ENCODE results near the gene APLP1.
"Not testable (repeated sequence)": the region's sequence is repeated elsewhere in the genome, so short reads cannot be mapped to it uniquely, and the experiment has no call there.

The APLP1 gene

GRCh38 chr19:35901854-35902661 is 33.7 kb downstream of the APLP1 start, which contains the start of gene HCST:
HCST (plus strand) TSS chr19:35902529; CDS start chr19:35902594, 65 bp downstream.
- in situ Hi-C loops (cut with HindIII; ENCODE audit: low sequenced_read_pairs) = loop anchor here (10.0 kb wide), 1 partner anchor 67 kb away; no protein-coding TSS in a partner anchor

GRCh38 chr19:35902870-35903475 is 34.6 kb downstream of the APLP1 start:
- in situ Hi-C loops (cut with HindIII; ENCODE audit: low sequenced_read_pairs) = loop anchor here (10.0 kb wide), 1 partner anchor 68 kb away; no protein-coding TSS in a partner anchor

DNA sequence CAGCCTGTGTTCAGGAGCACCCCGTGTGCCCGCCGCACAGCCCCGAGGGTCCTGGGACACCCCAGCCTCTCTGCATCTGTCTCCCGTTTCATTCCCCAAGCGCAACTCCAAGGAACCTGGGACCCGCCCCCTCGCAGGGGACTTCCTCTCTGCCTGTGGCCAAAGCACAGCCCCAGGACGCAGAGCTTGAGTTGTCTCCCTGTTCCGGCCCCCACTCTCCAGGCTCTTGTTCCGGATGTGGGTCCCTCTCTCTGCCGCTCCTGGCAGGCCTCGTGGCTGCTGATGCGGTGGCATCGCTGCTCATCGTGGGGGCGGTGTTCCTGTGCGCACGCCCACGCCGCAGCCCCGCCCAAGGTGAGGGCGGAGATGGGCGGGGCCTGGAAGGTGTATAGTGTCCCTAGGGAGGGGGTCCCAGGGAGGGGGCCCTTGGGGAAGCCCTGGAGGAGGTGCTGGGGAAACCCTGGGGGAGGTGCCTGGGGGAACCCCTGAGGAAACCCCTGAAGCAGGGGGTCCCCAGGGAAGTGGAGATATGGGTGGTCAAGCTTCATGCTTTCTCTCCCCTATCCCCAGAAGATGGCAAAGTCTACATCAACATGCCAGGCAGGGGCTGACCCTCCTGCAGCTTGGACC is 35.3 kb downstream of the APLP1 start:
- in situ Hi-C loops (cut with HindIII; ENCODE audit: low sequenced_read_pairs) = loop anchor here (10.0 kb wide), 1 partner anchor 69 kb away; no protein-coding TSS in a partner anchor

- in situ Hi-C loops (cut with HindIII; ENCODE audit: low sequenced_read_pairs) = loop anchor here (10.0 kb wide), 1 partner anchor 70 kb away; no protein-coding TSS in a partner anchor
Measured at GRCh38 chr19:35904311-35905068, 36.1 kb downstream of the APLP1 start.

DNA sequence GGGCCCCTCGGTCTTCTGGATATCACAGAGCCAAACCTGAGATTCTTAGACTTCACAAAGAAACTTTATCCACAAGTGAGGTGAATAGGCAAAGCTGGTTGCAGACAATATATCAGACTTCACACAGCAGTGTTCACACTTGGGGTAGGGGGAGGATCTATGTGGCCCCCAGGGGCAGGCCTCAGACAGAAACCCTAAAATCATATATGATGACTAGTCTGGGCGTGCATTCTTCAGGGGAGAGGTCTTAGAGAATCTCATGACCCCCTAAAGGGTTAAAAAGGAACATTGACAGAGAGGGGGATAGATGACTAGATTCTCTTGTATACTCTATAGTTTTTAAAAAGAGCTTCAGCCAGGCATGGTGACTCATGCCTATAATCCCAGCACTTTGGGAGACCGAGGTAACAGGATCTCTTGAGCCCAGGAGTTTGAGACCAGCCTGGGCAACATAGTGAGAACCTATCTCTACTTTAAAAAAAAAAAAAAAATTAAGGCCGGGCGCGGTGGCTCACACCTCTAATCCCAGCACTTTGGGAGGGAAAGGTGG is 36.9 kb downstream of the APLP1 start:
- in situ Hi-C loops (cut with HindIII; ENCODE audit: low sequenced_read_pairs) = loop anchor here (10.0 kb wide), 1 partner anchor 70 kb away; no protein-coding TSS in a partner anchor

GRCh38 chr19:35907377-35907745 is 39.0 kb downstream of the APLP1 start:
- in situ Hi-C loops (cut with HindIII; ENCODE audit: low sequenced_read_pairs) = loop anchor here (10.0 kb wide), 1 partner anchor 73 kb away; no protein-coding TSS in a partner anchor

GRCh38 chr19:35908010-35908441 is 39.7 kb downstream of the APLP1 start, which contains the start of gene TYROBP:
TYROBP (minus strand) TSS chr19:35908295; CDS start chr19:35908228, 67 bp downstream.
- in situ Hi-C loops (cut with HindIII; ENCODE audit: low sequenced_read_pairs) = loop anchor here (10.0 kb wide), 1 partner anchor 73 kb away; no protein-coding TSS in a partner anchor

DNA sequence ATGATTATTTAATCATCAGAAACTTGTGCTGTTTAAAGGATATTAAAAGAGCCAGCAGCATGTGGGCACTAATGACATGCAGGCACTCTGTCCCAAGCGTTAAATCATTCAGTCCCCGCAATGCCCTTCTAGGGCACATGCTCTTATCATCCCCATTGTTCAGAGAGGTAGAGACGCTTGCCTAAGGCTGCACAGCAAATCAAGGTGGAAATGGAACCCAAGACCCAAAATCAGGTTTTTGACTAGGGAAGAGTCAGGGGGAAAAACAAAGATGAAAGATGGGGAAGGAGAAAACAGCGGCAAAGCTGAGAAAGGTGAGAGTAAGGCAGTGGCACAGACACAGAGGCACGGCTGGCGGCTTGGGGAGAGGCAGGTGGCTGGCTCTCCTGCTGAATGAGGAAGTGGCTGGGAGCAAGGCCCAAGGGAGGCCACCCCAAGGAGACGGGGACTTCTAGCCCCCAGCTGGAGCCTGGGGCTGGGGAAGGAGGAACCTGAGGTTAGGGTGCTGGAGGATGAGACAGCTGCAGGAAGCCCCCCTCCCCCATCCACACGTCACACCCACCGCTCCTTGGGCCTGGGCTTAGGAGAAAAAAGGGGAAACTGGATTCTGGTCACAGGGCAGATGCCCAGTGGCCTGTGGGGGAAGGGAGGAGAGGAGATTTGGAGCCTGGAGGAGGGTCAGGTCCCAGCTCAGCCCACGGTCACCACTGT is 40.8 kb downstream of the APLP1 start:
- in situ Hi-C loops (cut with HindIII; ENCODE audit: low sequenced_read_pairs) = loop anchor here (10.0 kb wide), 1 partner anchor 74 kb away; no protein-coding TSS in a partner anchor

DNA sequence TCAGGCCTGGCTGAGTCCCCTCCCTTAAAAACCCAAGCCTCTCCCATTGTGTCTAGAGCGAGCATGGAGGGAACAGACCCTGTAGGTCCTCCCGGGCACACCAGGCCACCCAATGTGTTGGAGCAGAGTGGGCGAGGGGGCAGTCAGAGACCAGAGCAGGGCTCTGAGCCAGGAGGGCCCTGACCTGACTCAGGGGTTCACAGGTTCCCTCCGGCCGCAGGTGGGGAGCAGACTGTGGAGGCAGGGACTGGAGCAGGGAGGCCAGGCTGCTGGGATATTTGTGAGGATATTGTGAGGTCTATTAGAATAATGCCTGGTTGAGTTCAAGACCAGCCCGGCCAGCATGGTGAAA is 41.3 kb downstream of the APLP1 start:
- in situ Hi-C loops (cut with HindIII; ENCODE audit: low sequenced_read_pairs) = loop anchor here (10.0 kb wide), 1 partner anchor 75 kb away; no protein-coding TSS in a partner anchor

- in situ Hi-C loops (cut with HindIII; ENCODE audit: low sequenced_read_pairs) = not testable (repeated sequence)
Measured at GRCh38 chr19:35910355-35910754, 42.0 kb downstream of the APLP1 start.

GRCh38 chr19:35911173-35911572 is 42.8 kb downstream of the APLP1 start:
- in situ Hi-C loops (cut with HindIII; ENCODE audit: low sequenced_read_pairs) = no loop called here

DNA sequence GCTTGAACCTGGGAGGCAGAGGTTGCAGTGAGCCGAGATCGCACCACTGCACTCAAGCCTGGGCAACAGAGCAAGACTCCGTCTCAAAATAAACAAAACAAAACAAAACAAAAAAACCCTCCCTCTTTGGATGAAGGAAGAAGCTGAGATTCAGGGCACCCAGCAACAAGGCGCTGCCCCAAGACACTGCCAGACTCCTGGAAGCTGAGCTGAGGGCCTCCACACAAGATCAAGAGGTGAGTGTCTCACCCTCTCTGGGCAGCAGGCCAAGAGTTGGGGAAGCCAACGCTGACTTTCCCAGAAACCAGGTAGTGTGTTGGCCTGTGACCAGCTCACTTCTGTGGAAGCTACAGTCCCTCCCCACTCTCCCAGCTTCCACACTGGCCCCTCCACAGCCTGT is 43.4 kb downstream of the APLP1 start:
- in situ Hi-C loops (cut with HindIII; ENCODE audit: low sequenced_read_pairs) = no loop called here

DNA sequence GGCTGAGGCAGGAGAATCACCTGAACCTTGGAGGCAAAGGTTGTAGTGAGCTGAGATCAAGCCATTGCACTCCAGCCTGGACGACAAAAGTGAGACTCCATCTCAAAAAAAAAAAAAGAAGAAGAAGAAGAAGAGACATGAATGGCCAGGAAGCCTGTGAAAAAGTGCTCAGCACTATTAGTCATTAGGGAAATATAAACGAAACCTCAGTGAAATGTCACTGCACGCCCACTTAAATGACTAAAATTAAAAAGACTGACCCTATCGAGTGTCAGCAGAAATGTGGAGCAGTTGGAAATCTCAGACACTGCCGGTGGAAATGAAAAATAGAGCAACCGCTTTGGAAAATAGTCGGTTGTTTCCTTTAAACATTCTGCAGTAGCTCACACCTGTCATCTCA is 45.2 kb downstream of the APLP1 start:
- in situ Hi-C loops (cut with HindIII; ENCODE audit: low sequenced_read_pairs) = no loop called here

DNA sequence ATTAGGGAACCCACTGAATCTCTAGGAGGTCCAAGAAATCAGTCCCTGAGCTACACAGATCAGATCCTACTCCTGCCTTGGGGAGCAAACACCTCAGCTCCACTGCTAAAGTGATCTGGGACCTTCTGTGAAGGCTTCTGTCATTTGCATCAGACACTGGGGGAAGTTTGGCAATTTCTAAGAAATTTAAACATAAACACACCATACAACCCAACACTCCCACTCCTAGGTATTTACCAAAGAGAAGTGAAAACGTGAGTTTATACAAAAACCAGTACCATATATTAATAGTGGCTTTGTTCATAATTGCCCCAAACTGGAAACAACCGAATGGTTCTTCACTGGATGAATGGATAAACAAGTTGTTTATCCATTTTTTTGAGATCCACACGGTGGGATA is 47.1 kb downstream of the APLP1 start:
- in situ Hi-C loops (cut with HindIII; ENCODE audit: low sequenced_read_pairs) = no loop called here

- in situ Hi-C loops (cut with HindIII; ENCODE audit: low sequenced_read_pairs) = no loop called here
Measured at GRCh38 chr19:35919306-35919705, 50.9 kb downstream of the APLP1 start.

DNA sequence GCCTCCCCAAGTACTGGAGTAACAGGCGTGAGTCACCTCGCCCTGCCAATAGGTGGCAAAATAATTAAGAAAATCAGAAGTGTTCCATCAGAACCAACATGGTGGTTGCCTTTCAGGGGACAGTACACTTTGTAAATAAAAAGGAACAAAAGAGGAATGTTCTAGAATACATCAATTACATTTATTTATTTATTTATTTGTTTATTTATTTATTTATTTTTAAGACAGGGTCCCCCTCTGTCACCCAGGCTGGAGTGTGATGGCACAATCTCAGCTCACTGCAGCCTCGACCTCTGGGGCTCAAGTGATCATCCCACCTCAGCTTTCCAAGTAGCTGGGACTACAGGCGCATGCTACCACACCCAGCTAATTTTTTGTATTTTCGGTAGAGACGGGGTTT is 52.6 kb downstream of the APLP1 start:
- in situ Hi-C loops (cut with HindIII; ENCODE audit: low sequenced_read_pairs) = no loop called here

DNA sequence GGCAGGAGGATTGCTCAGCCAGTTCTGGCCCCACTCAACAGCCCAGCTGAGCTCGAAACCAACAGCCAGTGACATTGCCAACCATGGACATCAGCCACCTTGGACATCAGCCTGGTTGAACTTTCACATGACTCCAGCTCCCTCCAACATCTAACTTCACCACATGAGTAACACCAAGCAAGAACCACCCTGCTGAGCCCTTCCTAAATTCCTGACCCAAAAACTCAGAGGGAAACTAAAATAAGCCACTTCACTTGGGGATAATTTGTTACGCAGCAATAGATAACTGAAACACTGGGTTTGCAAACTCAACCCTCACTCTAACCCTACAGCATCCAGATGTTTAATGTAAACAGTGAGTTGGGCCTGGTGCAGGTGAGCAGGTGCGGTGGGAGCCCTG is 57.1 kb downstream of the APLP1 start:
- in situ Hi-C loops (cut with HindIII; ENCODE audit: low sequenced_read_pairs) = no loop called here

- in situ Hi-C loops (cut with HindIII; ENCODE audit: low sequenced_read_pairs) = no loop called here
Measured at GRCh38 chr19:35928507-35928906, 60.1 kb downstream of the APLP1 start.

All from DLD1 (cell line).